IPS-15b (cell line): Measurements from ENCODE around the gene FILIP1L.

Source experiments
- H3K27me3 ChIP-seq: one replicate; pipeline ENCODE4 v1.6.1; 2013; ENCODE audit warnings: low read length; ENCODE audit not compliant: control insufficient read depth, insufficient read depth
- H3K36me3 ChIP-seq: one replicate; pipeline ENCODE4 v1.6.1; 2013; ENCODE audit warnings: low read length; ENCODE audit not compliant: control insufficient read depth, insufficient read depth
- H3K4me1 ChIP-seq: one replicate; pipeline ENCODE4 v1.6.1; 2013; ENCODE audit warnings: mild to moderate bottlenecking, low read length; ENCODE audit not compliant: control insufficient read depth, insufficient read depth
- H3K4me3 ChIP-seq: one replicate; pipeline ENCODE4 v1.5.1; 2013; ENCODE audit warnings: low read depth, low read length
- H3K9ac ChIP-seq: one replicate; pipeline ENCODE4 v1.6.1; 2013; ENCODE audit warnings: low read depth, mild to moderate bottlenecking, low read length
- H3K9me3 ChIP-seq: one replicate; pipeline ENCODE4 v1.6.1; 2013; ENCODE audit warnings: mild to moderate bottlenecking, low read length; ENCODE audit not compliant: control insufficient read depth, insufficient read depth

FILIP1L gene

DNA sequence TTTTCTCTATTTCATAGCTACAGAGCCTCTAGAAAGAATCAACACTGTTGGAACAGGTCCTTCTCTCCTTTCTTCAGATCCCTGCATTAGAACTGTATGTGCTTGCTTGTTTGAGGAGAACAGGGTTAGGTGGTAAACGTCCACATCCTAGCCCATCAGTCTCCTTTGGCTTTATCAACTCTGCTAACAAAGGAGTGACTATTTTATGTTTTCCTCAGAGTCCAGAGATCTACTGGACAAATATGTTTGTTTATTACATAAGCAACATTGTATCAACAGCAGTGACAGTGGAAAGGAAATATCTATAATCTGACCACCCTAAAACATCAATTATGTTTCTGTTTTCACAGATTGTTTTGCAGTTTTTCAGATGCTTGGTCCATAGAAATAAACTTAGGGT lies 257.0 kb downstream of the FILIP1L start:
- Histone ChIP-seq H3K9ac (no peak overlapping the region), H3K9me3 (no peaks in the 10 kb centered on the region), H3K4me3 (no peak overlapping the region), H3K27me3 (no peaks in the 10 kb centered on the region), H3K36me3 (no peaks in the 10 kb centered on the region), H3K4me1 (peaks cover 5% of the 10 kb centered on the region)

DNA sequence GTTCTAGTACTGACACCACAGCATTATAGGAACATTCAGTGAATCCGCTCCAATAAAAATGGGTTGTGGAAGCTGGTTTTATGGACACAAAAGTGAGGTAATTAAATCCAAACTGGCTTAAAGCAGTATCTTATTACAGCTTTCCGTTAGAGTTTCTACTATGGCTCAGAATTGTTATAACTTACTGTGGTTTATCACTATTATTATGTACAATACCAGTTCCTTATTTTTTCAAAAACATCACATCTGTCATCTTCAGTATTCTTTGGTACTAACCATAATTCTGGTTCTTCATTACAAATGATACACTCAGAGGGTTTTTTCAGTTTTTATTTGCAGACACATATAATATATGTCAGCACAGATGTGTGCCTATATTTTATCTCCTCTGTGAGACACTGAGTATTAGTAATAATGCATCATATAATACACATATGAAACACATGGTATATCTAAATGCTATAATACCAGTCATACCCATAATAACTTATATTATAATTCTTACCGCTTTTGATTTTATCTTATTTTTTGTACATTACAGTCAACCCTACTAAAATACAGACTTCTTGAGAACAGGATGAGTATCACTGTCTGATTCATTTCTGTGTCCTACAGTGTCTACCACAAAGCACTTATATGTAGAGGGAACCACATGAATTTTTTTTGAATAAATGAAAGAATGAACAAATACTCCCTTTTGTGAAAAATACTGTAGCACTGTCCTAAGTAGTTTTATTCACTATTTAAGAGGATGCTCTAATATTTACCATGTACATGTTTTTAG lies 257.7 kb downstream of the FILIP1L start:
- H3K9ac ChIP-seq = no peak overlapping the region
- no peaks in the 10 kb centered on the region for H3K27me3 ChIP-seq
- H3K9me3 ChIP-seq = no peaks in the 10 kb centered on the region
- H3K4me3 ChIP-seq = no peak overlapping the region
- H3K36me3 ChIP-seq = no peaks in the 10 kb centered on the region
- H3K4me1 ChIP-seq = peaks cover 5% of the 10 kb centered on the region

GRCh38 chr3:99855900-99856299 lies 258.4 kb downstream of the FILIP1L start:
- Histone ChIP-seq H3K9me3 (no peaks in the 10 kb centered on the region), H3K9ac (no peak overlapping the region), H3K4me1 (peaks cover 5% of the 10 kb centered on the region), H3K36me3 (no peaks in the 10 kb centered on the region), H3K4me3 (no peak overlapping the region), H3K27me3 (no peaks in the 10 kb centered on the region)

GRCh38 chr3:99854756-99855298 lies 259.5 kb downstream of the FILIP1L start:
- Histone ChIP-seq H3K36me3 (no peaks in the 10 kb centered on the region), H3K9me3 (no peaks in the 10 kb centered on the region), H3K9ac (no peak overlapping the region), H3K4me3 (no peak overlapping the region), H3K27me3 (no peaks in the 10 kb centered on the region), H3K4me1 (peaks cover 5% of the 10 kb centered on the region)

GRCh38 chr3:99852851-99853250 lies 261.4 kb downstream of the FILIP1L start:
- Histone ChIP-seq H3K4me1 (peaks cover 5% of the 10 kb centered on the region), H3K9ac (no peak overlapping the region), H3K9me3 (no peaks in the 10 kb centered on the region), H3K4me3 (no peak overlapping the region), H3K27me3 (no peaks in the 10 kb centered on the region), H3K36me3 (no peaks in the 10 kb centered on the region)

GRCh38 chr3:99851955-99852354 lies 262.3 kb downstream of the FILIP1L start:
- Histone ChIP-seq H3K9ac (no peak overlapping the region), H3K4me3 (no peak overlapping the region), H3K36me3 (no peaks in the 10 kb centered on the region), H3K9me3 (no peaks in the 10 kb centered on the region), H3K27me3 (no peaks in the 10 kb centered on the region), H3K4me1 (peaks cover 5% of the 10 kb centered on the region)

DNA sequence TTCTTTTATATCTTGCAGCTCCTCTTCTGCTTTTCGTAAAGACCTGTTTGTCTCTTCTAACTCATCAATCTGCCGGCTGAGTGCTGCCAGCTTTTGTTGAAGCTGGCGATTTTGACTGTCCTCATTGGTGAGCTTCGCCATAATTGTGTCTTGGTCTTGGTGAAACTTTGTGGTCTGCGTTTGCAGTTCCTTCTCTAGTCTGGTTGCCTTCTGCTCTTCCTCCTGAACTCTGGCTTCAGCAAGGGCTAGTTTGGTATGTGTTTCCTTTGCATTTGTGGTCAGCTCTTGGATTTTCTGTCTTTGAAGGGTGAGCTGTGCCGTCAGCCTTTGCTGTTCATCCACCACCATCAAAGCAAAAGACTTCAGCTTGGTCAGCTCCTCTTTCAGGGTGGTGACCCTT lies 263.7 kb downstream of the FILIP1L start:
- Histone ChIP-seq H3K9me3 (no peaks in the 10 kb centered on the region), H3K27me3 (no peaks in the 10 kb centered on the region), H3K9ac (no peak overlapping the region), H3K36me3 (no peaks in the 10 kb centered on the region), H3K4me3 (no peak overlapping the region), H3K4me1 (peaks cover 5% of the 10 kb centered on the region)

DNA sequence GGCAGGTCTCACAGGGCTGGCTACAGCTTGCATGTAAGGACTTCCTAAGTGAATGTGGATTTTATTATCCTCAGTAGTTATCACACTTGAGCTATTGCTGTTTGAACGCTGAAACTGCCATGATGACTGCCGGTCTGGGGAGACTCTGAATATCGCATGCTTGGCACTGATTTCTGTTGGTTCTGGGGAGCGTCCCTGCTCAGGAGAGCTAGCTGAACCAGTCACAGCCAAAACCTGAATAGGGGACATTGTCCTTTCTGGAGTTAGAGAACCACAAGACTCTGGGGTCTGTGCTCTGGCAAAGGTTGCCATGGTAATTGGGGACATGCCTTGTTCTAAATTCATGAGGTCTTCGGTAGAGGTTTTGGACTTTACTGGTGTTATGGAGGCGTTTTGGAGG lies 265.9 kb downstream of the FILIP1L start:
- H3K4me1 ChIP-seq = peaks cover 3% of the 10 kb centered on the region

GRCh38 chr3:99846477-99847160 lies 267.7 kb downstream of the FILIP1L start:
- Histone ChIP-seq H3K36me3 (no peaks in the 10 kb centered on the region), H3K4me3 (no peak overlapping the region), H3K9ac (no peak overlapping the region), H3K9me3 (no peaks in the 10 kb centered on the region), H3K4me1 (peaks cover 4% of the 10 kb centered on the region), H3K27me3 (no peaks in the 10 kb centered on the region)

More for the DNA sequence above, 265.9 kb downstream of the FILIP1L start:
- H3K27me3 ChIP-seq = no peaks in the 10 kb centered on the region
- H3K36me3 ChIP-seq = no peaks in the 10 kb centered on the region
- no peak overlapping the region for H3K9ac ChIP-seq
- H3K9me3 ChIP-seq = no peaks in the 10 kb centered on the region
- H3K4me3 ChIP-seq = no peak overlapping the region

DNA sequence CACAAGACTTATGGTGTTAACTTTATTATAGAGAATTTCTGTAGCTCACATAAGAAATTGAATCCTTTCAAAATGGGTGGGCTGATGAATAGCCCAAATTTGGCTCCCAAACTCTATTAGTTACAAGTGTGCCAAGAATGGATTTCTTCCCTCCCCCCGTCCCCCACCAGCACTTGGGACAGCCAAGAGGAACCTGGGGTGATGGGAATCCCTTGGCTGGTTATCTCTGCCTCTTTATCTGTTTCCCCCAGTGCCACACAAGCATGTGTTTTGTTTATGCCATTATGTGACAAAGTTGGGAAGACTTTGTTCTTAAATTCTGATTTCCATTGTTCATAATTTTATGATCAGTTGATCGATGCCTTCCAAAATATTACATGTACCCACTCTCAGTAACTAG lies 268.3 kb downstream of the FILIP1L start:
- Histone ChIP-seq H3K9me3 (no peaks in the 10 kb centered on the region), H3K36me3 (no peaks in the 10 kb centered on the region), H3K27me3 (no peaks in the 10 kb centered on the region), H3K4me1 (peaks cover 4% of the 10 kb centered on the region), H3K4me3 (no peak overlapping the region), H3K9ac (no peak overlapping the region)

GRCh38 chr3:99845331-99845730 lies 269.0 kb downstream of the FILIP1L start:
- H3K9me3 ChIP-seq = no peaks in the 10 kb centered on the region
- no peaks in the 10 kb centered on the region for H3K36me3 ChIP-seq
- H3K4me1 ChIP-seq = peaks cover 4% of the 10 kb centered on the region
- no peak overlapping the region for H3K9ac ChIP-seq
- no peaks in the 10 kb centered on the region for H3K27me3 ChIP-seq
- no peak overlapping the region for H3K4me3 ChIP-seq
